H1 (cell line): Measurements from ENCODE around the gene MMP21. TPM values are rescaled to one million over a fixed set of nuclear protein-coding genes. Genes with fewer than 3 reads are reported as not detected.

Source experiments
- CTCF ChIA-PET: fragments of 300-600 bp; sonication (Branson Sonifier 250); formaldehyde crosslinking; loops from one replicate; lab custom pipeline; 2021; ENCODE audit not compliant: partially characterized antibody; lab: Charles Lee
- POLR2A ChIA-PET: fragments of 300-600 bp; sonication (Branson Sonifier 250); formaldehyde crosslinking; loops from one replicate; lab custom pipeline; 2021; ENCODE audit warnings: inconsistent platforms; ENCODE audit not compliant: partially characterized antibody; lab: Charles Lee
- DNase-seq, 2 experiments: peaks; one replicate each; pipeline versions ENCODE4 v3.0.0 to v3.0.0-alpha.2; 2010 to 2022; ENCODE audit warnings: low spot score in 2 of 2, low read depth in 1 of 2, mixed read lengths in 1 of 2
- FAIRE-seq: peaks from 2 replicates; lab custom pipeline; 2011; peaks lifted over from hg19 to GRCh38; lab: Jason Lieb, UNC
- H2AFZ ChIP-seq: 2 replicates; pipeline ENCODE4 v1.8.1; 2012; ENCODE audit warnings: low read length, inconsistent platforms
- H2AK5ac ChIP-seq: 2 replicates; pipeline ENCODE4 v1.6.1; 2013; ENCODE audit warnings: low read depth, low read length
- H2BK120ac ChIP-seq: replicated peaks from 2 replicates; pipeline ENCODE3; 2013; ENCODE audit warnings: low read depth, low read length, inconsistent platforms
- H2BK12ac ChIP-seq: 2 replicates; pipeline ENCODE4 v1.6.1; 2013; ENCODE audit warnings: low read depth, low read length
- H2BK15ac ChIP-seq: 2 replicates; pipeline ENCODE4 v1.6.1; 2013; ENCODE audit warnings: low read length
- H2BK20ac ChIP-seq: 2 replicates; pipeline ENCODE4 v1.6.1; 2013; ENCODE audit warnings: low read length
- H2BK5ac ChIP-seq: 2 replicates; pipeline ENCODE4 v1.6.1; 2013; ENCODE audit warnings: low read depth, low read length
- H3K14ac ChIP-seq: 2 replicates; pipeline ENCODE4 v1.6.1; 2013; ENCODE audit warnings: inconsistent platforms; ENCODE audit not compliant: insufficient read length
- H3K18ac ChIP-seq: 2 replicates; pipeline ENCODE4 v1.6.1; 2013; ENCODE audit warnings: low read length; ENCODE audit errors: extremely low read depth
- H3K23ac ChIP-seq: 2 replicates; pipeline ENCODE4 v1.6.1; 2013; ENCODE audit warnings: inconsistent platforms; ENCODE audit not compliant: insufficient read length
- H3K23me2 ChIP-seq: 2 replicates; pipeline ENCODE4 v1.6.1; 2013; ENCODE audit warnings: low read depth, low read length
- H3K27ac ChIP-seq: 2 replicates; pipeline ENCODE4 v1.6.1; 2011; ENCODE audit warnings: low read depth, low read length, inconsistent platforms
- H3K27me3 ChIP-seq, 4 experiments: replicated peaks in 1 of 4; 1 replicate in 1 of 4; 2 replicates in 3 of 4; pipeline versions ENCODE4 v1.6.1 to v1.8.1; 2011 to 2013; ENCODE audit warnings: low read length in 3 of 4, mild to moderate bottlenecking in 3 of 4, inconsistent platforms in 2 of 4, mixed read lengths in 2 of 4, moderate library complexity in 1 of 4; ENCODE audit not compliant: control insufficient read depth in 3 of 4, insufficient read depth in 3 of 4; ENCODE audit errors: extremely low read depth in 1 of 4
- H3K36me3 ChIP-seq, 4 experiments: 2 replicates each; pipeline versions ENCODE4 v1.6.1 to v1.8.1; 2011 to 2013; ENCODE audit warnings: mild to moderate bottlenecking in 4 of 4, low read length in 3 of 4, moderate library complexity in 2 of 4, control low read depth in 1 of 4, inconsistent platforms in 1 of 4; ENCODE audit not compliant: insufficient read depth in 4 of 4, control insufficient read depth in 2 of 4
- H3K4ac ChIP-seq: replicated peaks from 2 replicates; pipeline ENCODE3; 2013; ENCODE audit warnings: low read length, low read depth, mixed read lengths, inconsistent platforms; ENCODE audit not compliant: insufficient read length
- H3K4me1 ChIP-seq, 4 experiments: replicated peaks in 1 of 4; 1 replicate in 1 of 4; 2 replicates in 3 of 4; pipeline versions ENCODE4 v1.6.1 to v1.8.1; 2011 to 2013; ENCODE audit warnings: low read length in 3 of 4, inconsistent platforms in 2 of 4, mixed read lengths in 1 of 4; ENCODE audit not compliant: insufficient read depth in 4 of 4, control insufficient read depth in 3 of 4
- H3K4me2 ChIP-seq, 2 experiments: 2 replicates each; pipeline versions ENCODE4 v1.6.1 to v1.8.1; 2011 to 2013; ENCODE audit warnings: low read depth in 2 of 2, low read length in 2 of 2, control low read depth in 1 of 2, inconsistent platforms in 1 of 2, mild to moderate bottlenecking in 1 of 2; ENCODE audit not compliant: insufficient read depth in 1 of 2
- H3K4me3 ChIP-seq, 4 experiments: fragments of 200-600, 300-600 bp in 1 of 4; sonication (generic), shearing (Covaris generic), sonication (Bioruptor Twin) in 1 of 4; 2 replicates each; pipeline versions ENCODE4 v1.5.1 to v1.8.1; 2011 to 2016; ENCODE audit warnings: low read length in 4 of 4, low read depth in 3 of 4, control low read depth in 2 of 4, inconsistent platforms in 2 of 4, mild to moderate bottlenecking in 2 of 4, mixed read lengths in 1 of 4, moderate library complexity in 1 of 4; ENCODE audit not compliant: insufficient read depth in 2 of 4; ENCODE audit errors: extremely low read depth in 1 of 4
- H3K56ac ChIP-seq: replicated peaks from 2 replicates; pipeline ENCODE3; 2013; ENCODE audit warnings: low read depth, mild to moderate bottlenecking, mixed read lengths, low read length, inconsistent platforms; ENCODE audit not compliant: insufficient read length
- H3K79me1 ChIP-seq: 2 replicates; pipeline ENCODE4 v1.6.1; 2013; ENCODE audit warnings: low read depth, low read length, control low read depth
- H3K79me2 ChIP-seq, 2 experiments: 2 replicates each; pipeline versions ENCODE4 v1.6.1 to v1.8.1; 2012 to 2013; ENCODE audit warnings: low read length in 2 of 2, mild to moderate bottlenecking in 2 of 2, inconsistent platforms in 1 of 2; ENCODE audit not compliant: insufficient read depth in 2 of 2, control insufficient read depth in 1 of 2
- H3K9ac ChIP-seq, 4 experiments: replicated peaks in 1 of 4; 1 replicate in 1 of 4; 2 replicates in 3 of 4; pipeline versions ENCODE4 v1.6.1 to v1.8.1; 2011 to 2013; ENCODE audit warnings: low read depth in 3 of 4, low read length in 3 of 4, control low read depth in 2 of 4, mild to moderate bottlenecking in 2 of 4, moderate library complexity in 2 of 4, inconsistent platforms in 1 of 4; ENCODE audit errors: extremely low read depth in 1 of 4
- H3K9me3 ChIP-seq, 2 experiments: 2 replicates each; pipeline versions ENCODE4 v1.6.1 to v1.8.1; 2012 to 2013; ENCODE audit warnings: mild to moderate bottlenecking in 2 of 2, moderate library complexity in 2 of 2, control low read depth in 1 of 2, inconsistent platforms in 1 of 2, low read depth in 1 of 2, low read length in 1 of 2, mixed read lengths in 1 of 2; ENCODE audit not compliant: insufficient read depth in 2 of 2
- H4K20me1 ChIP-seq, 2 experiments: replicated peaks in 1 of 2; 2 replicates each; pipeline versions ENCODE3 to v1.8.1; 2011 to 2013; ENCODE audit warnings: inconsistent platforms in 2 of 2, low read length in 2 of 2, mild to moderate bottlenecking in 1 of 2; ENCODE audit not compliant: insufficient read depth in 2 of 2, control insufficient read depth in 1 of 2
- H4K5ac ChIP-seq: 2 replicates; pipeline ENCODE4 v1.6.1; 2013; ENCODE audit warnings: low read length, low read depth, mixed read lengths, inconsistent platforms; ENCODE audit not compliant: insufficient read length
- H4K8ac ChIP-seq: 2 replicates; pipeline ENCODE4 v1.8.0; 2013; ENCODE audit warnings: mild to moderate bottlenecking, moderate library complexity, low read length, inconsistent platforms; ENCODE audit not compliant: insufficient read depth; ENCODE audit errors: extremely low read depth
- H4K91ac ChIP-seq: replicated peaks from 2 replicates; pipeline ENCODE3; 2013; ENCODE audit warnings: low read length, mixed read lengths, inconsistent platforms; ENCODE audit not compliant: insufficient read length
- POLR2A ChIP-seq, 2 experiments: IDR thresholded peaks; 1 replicate in 1 of 2; 2 replicates in 1 of 2; pipeline ENCODE4 v1.6.1; 2011; ENCODE audit warnings: low read depth in 2 of 2, low read length in 2 of 2, mild to moderate bottlenecking in 2 of 2; ENCODE audit errors: control extremely low read depth in 1 of 2
- SRF ChIP-seq: IDR thresholded peaks from 2 replicates; pipeline ENCODE4 v1.6.1; 2011; ENCODE audit warnings: mild to moderate bottlenecking, low read depth, low read length, moderate library complexity
- WGBS, 2 experiments: shearing (Covaris generic) in 1 of 2; methylation state at CpG; one replicate each; pipeline versions ENCODE4 v1.1.6 to v1.1.7; 2013 to 2015; ENCODE audit warnings: low lambda C conversion rate in 2 of 2, mixed read lengths in 2 of 2, inconsistent platforms in 1 of 2, low coverage in 1 of 2, missing lambda C conversion rate in 1 of 2; ENCODE audit not compliant: insufficient replicate concordance in 2 of 2, insufficient coverage in 1 of 2, insufficient read length in 1 of 2; ENCODE audit errors: extremely low coverage in 1 of 2, missing lambda C conversion rate in 1 of 2; 5-methylcytosine and 5-hydroxymethylcytosine counted together
- polyA plus RNA-seq, 7 experiments: library from polyadenylated mRNA; depleted of rRNA in 3 of 7; stranded (reverse) in 5 of 7; unstranded in 2 of 7; fragments of >200 nt in 5 of 7; fragments of 200-250 nt in 2 of 7; gene quantifications; 1 replicate in 5 of 7; 2 replicates in 1 of 7; 4 replicates in 1 of 7; pipeline versions ENCODE4 v1.2.1 to v1.2.3, GENCODE V29; 2011 to 2013; ENCODE audit warnings: missing spikeins in 2 of 7, mixed read lengths in 2 of 7
- total RNA-seq: library from RNA; stranded (reverse); fragmentation: NEBNext Ultra II Directional; extraction: Animal tissue kit (Norgen Biotek cat#: 25700); gene quantifications from 2 replicates; pipeline ENCODE4 v1.2.1, GENCODE V29; 2021
- TF ChIP-seq, protein P1 (sequence below): IDR thresholded peaks from 2 replicates; pipeline ENCODE4 v1.6.1; 2012; ENCODE audit warnings: inconsistent platforms

MMP21 gene
- total and polyA plus RNA-seq, 2 of the 8 experiments (the other 6 are each of a cell fraction or from before 2014, with no cell fraction given), result not detected

- ChIA-PET POLR2A (interaction anchor here (1.0 kb wide), 1 partner anchor 16 kb away, joined by 4 read pairs; no protein-coding TSS in a partner anchor), CTCF (no interaction called here)
- H3K14ac ChIP-seq, result no peak overlapping the region
- H3K4me3 ChIP-seq, result no peak overlapping the region
- H3K79me1 ChIP-seq, result no peaks in the 10 kb centered on the region; the same call in 1 of the 2 replicates
- H3K23me2 ChIP-seq, result no peaks in the 10 kb centered on the region
- no peak overlapping the region for H3K23ac ChIP-seq
- H4K91ac ChIP-seq, result no peak overlapping the region
- H3K9ac ChIP-seq, result no peak overlapping the region; a peak in 1 of 7 replicates
- no peaks in the 10 kb centered on the region for H3K79me2 ChIP-seq
- H3K36me3 ChIP-seq, result peaks cover 0 to 24% (median 10%) of the 10 kb centered on the region in 4 experiments; a peak in 6 of 8 replicates
- no peak overlapping the region for H4K8ac ChIP-seq
- no peaks in the 10 kb centered on the region for H3K27me3 ChIP-seq
- no peak overlapping the region for H2BK12ac ChIP-seq
- H2AFZ ChIP-seq, result no peak overlapping the region
- peaks cover 0 to 3% of the 10 kb centered on the region in 2 experiments for H4K20me1 ChIP-seq
- no peak overlapping the region for H3K4ac ChIP-seq
- H2BK5ac ChIP-seq, result no peak overlapping the region
- no peak overlapping the region for H3K4me2 ChIP-seq
- H3K9me3 ChIP-seq, result no peaks in the 10 kb centered on the region
- no peak overlapping the region for H2AK5ac ChIP-seq
- no peak overlapping the region for H3K18ac ChIP-seq
- no peak overlapping the region for H2BK120ac ChIP-seq
- WGBS, 2 experiments, result 100% methylated on average over 1 of the region's 1 CpG; no CpG with 5 or more reads in 1 of the 2 experiments
- H2BK15ac ChIP-seq, result no peak overlapping the region
- no peak overlapping the region for H3K56ac ChIP-seq
- no peak overlapping the region for H2BK20ac ChIP-seq
- no peak for FAIRE-seq
- no peak overlapping the region for H3K27ac ChIP-seq
- H3K4me1 ChIP-seq, result no peaks in the 10 kb centered on the region
- H4K5ac ChIP-seq, result no peak overlapping the region
- DNase-seq, result no peak
- TF ChIP-seq, protein P1, sequence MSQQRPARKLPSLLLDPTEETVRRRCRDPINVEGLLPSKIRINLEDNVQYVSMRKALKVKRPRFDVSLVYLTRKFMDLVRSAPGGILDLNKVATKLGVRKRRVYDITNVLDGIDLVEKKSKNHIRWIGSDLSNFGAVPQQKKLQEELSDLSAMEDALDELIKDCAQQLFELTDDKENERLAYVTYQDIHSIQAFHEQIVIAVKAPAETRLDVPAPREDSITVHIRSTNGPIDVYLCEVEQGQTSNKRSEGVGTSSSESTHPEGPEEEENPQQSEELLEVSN, result no peak
- TF ChIP-seq POLR2A (IDR thresholded peaks at IDR 0.05; ENCODE audit: control extremely low read depth in 1 of 2, low read depth in 2 of 2, low read length in 2 of 2), result no peak
- TF ChIP-seq SRF, result no peak
These were observed 40.1 kb upstream of the MMP21 start for GRCh38 chr10:125815764-125816163.
